Smooth muscle cell (in vitro differentiated cells): ENCODE data around the gene PER2. TPM values are rescaled to one million over a fixed set of nuclear protein-coding genes. Genes with fewer than 3 reads are reported as not detected.

Experiments used
- DNase-seq: peaks from one replicate; lab custom pipeline; 2025; ENCODE audit not compliant: unreplicated experiment; lab: John Stamatoyannopoulos, UW
- H2AFZ ChIP-seq: fragments of 200-600 bp; sonication (generic); 2 replicates; pipeline ENCODE4 v1.6.0; 2016; ENCODE audit warnings: antibody characterized with exemption, low read depth, mild to moderate bottlenecking
- H3F3A ChIP-seq: fragments of 200-600 bp; sonication (generic); 2 replicates; pipeline ENCODE4 v1.6.0; 2017; ENCODE audit warnings: antibody characterized with exemption, low read depth
- H3K27ac ChIP-seq: fragments of 200-600 bp; sonication (generic); 2 replicates; pipeline ENCODE4 v1.5.1; 2016; ENCODE audit warnings: low read depth, mild to moderate bottlenecking
- H3K27me3 ChIP-seq: fragments of 200-600 bp; sonication (generic); 2 replicates; pipeline ENCODE4 v1.6.1; 2016; ENCODE audit warnings: low read depth, mild to moderate bottlenecking
- H3K36me3 ChIP-seq: fragments of 200-600 bp; sonication (generic); 2 replicates; pipeline ENCODE4 v1.5.1; 2016; ENCODE audit warnings: low read depth
- H3K4me1 ChIP-seq: fragments of 200-600 bp; sonication (generic); 2 replicates; pipeline ENCODE4 v1.5.1; 2016; ENCODE audit warnings: low read depth
- H3K4me2 ChIP-seq: fragments of 200-600 bp; sonication (generic); 2 replicates; pipeline ENCODE4 v1.6.0; 2016; ENCODE audit warnings: mild to moderate bottlenecking
- H3K4me3 ChIP-seq: fragments of 200-600 bp; sonication (generic); 2 replicates; pipeline ENCODE4 v1.5.1; 2016; ENCODE audit warnings: mild to moderate bottlenecking
- H3K79me2 ChIP-seq: fragments of 200-600 bp; sonication (generic); 2 replicates; pipeline ENCODE4 v1.6.0; 2016; ENCODE audit warnings: low read depth, mild to moderate bottlenecking
- H3K9ac ChIP-seq: fragments of 200-600 bp; sonication (generic); 2 replicates; pipeline ENCODE4 v1.6.0; 2016; ENCODE audit warnings: low read depth
- H3K9me3 ChIP-seq: fragments of 200-600 bp; sonication (generic); replicated peaks from 2 replicates; pipeline ENCODE4 v1.5.1; 2016; ENCODE audit warnings: low read depth
- H4K20me1 ChIP-seq: fragments of 200-600 bp; sonication (generic); 2 replicates; pipeline ENCODE4 v1.6.0; 2016; ENCODE audit warnings: low read depth
- WGBS: methylation state at CpG from one replicate; pipeline ENCODE4 v1.1.7; 2016; ENCODE audit warnings: low lambda C conversion rate; 5-methylcytosine and 5-hydroxymethylcytosine counted together
- polyA plus RNA-seq: library from polyadenylated mRNA; unstranded; fragments of >200 nt; fragmentation: Nextera tagmentation; extraction: Ambion mirVana; gene quantifications from 2 replicates; pipeline ENCODE4 v1.2.1, GENCODE V29; 2016
- total RNA-seq: library from RNA; depleted of rRNA; stranded (reverse); fragments of >200 nt; gene quantifications from 2 replicates; pipeline ENCODE4 v1.2.3, GENCODE V29; 2014
- TF ChIP-seq, protein P1 (sequence below): fragments of 200-600 bp; sonication (generic); IDR thresholded peaks from 2 replicates; pipeline ENCODE4 v1.5.1; 2017; ENCODE audit warnings: borderline replicate concordance, mild to moderate bottlenecking, antibody characterized with exemption; ENCODE audit not compliant: insufficient read depth, poor library complexity, severe bottlenecking

The PER2 gene
- total and polyA plus RNA-seq, 2 experiments from 2014 or later = 3.5 to 9.7 TPM

DNA sequence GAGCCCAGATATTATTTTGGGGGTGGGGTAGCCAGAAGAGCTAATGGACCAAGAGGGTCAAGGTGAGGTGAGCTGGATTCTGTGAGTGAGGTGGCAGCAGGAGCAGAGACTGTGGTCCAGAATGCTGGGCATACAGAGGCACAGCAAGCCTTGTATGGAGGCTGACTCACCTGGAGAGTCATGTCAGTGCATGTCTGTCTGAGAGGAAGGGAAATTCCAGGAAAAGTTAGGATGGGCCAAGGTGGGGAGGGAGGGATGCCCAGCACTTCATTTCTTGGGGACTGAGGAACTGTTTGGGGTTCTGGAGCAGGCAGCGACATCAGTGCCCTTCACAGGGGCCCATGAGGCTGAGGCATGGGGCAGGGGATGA lies 21.1 kb downstream of the PER2 start:
- Histone ChIP-seq H3K4me2 (no peak overlapping the region), H3K4me3 (no peak overlapping the region), H4K20me1 (no peaks in the 10 kb centered on the region), H3K36me3 (no peaks in the 10 kb centered on the region), H3K4me1 (peaks cover 4% of the 10 kb centered on the region), H3K27me3 (no peaks in the 10 kb centered on the region), H3F3A (peaks cover 3% of the 10 kb centered on the region), H3K9me3 (no peaks in the 10 kb centered on the region), H2AFZ (no peak overlapping the region), H3K79me2 (no peaks in the 10 kb centered on the region), H3K9ac (no peak overlapping the region), H3K27ac (no peak overlapping the region)
- no peak for DNase-seq
- WGBS = 100% methylated on average over 1 of the region's 1 CpG
- TF ChIP-seq, protein P1, sequence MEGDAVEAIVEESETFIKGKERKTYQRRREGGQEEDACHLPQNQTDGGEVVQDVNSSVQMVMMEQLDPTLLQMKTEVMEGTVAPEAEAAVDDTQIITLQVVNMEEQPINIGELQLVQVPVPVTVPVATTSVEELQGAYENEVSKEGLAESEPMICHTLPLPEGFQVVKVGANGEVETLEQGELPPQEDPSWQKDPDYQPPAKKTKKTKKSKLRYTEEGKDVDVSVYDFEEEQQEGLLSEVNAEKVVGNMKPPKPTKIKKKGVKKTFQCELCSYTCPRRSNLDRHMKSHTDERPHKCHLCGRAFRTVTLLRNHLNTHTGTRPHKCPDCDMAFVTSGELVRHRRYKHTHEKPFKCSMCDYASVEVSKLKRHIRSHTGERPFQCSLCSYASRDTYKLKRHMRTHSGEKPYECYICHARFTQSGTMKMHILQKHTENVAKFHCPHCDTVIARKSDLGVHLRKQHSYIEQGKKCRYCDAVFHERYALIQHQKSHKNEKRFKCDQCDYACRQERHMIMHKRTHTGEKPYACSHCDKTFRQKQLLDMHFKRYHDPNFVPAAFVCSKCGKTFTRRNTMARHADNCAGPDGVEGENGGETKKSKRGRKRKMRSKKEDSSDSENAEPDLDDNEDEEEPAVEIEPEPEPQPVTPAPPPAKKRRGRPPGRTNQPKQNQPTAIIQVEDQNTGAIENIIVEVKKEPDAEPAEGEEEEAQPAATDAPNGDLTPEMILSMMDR = no peak

GRCh38 chr2:238265605-238266004 lies 22.8 kb downstream of the PER2 start:
- TF ChIP-seq, protein P1 = no peak
- WGBS = 92% methylated on average over 11 of the region's 11 CpGs
- H3K27me3 ChIP-seq = no peaks in the 10 kb centered on the region
- H3K79me2 ChIP-seq = no peaks in the 10 kb centered on the region
- H3K9ac ChIP-seq = no peak overlapping the region
- H3K4me3 ChIP-seq = no peak overlapping the region
- no peaks in the 10 kb centered on the region for H4K20me1 ChIP-seq
- H2AFZ ChIP-seq = no peak overlapping the region
- peaks cover 3% of the 10 kb centered on the region for H3F3A ChIP-seq
- H3K36me3 ChIP-seq = no peaks in the 10 kb centered on the region
- no peak for DNase-seq
- no peak overlapping the region for H3K27ac ChIP-seq
- peaks cover 4% of the 10 kb centered on the region for H3K4me1 ChIP-seq
- H3K4me2 ChIP-seq = no peak overlapping the region
- no peaks in the 10 kb centered on the region for H3K9me3 ChIP-seq

- 89% methylated on average over 4 of the region's 4 CpGs for WGBS
- Histone ChIP-seq H3K9ac (no peak overlapping the region), H3K4me1 (peaks cover 4% of the 10 kb centered on the region), H3K4me3 (no peak overlapping the region), H3K27me3 (no peaks in the 10 kb centered on the region), H3K27ac (no peak overlapping the region), H4K20me1 (no peaks in the 10 kb centered on the region), H2AFZ (no peak overlapping the region), H3K4me2 (no peak overlapping the region), H3K79me2 (no peaks in the 10 kb centered on the region), H3K36me3 (no peaks in the 10 kb centered on the region), H3K9me3 (no peaks in the 10 kb centered on the region), H3F3A (peaks cover 3% of the 10 kb centered on the region)
- no peak for DNase-seq
- TF ChIP-seq, protein P1 = no peak
Observed at GRCh38 chr2:238264072-238264460, 24.3 kb downstream of the PER2 start.
